Natural killer cell (primary cell): ENCODE measurements around the gene PGF. TPM values are rescaled to one million over a fixed set of nuclear protein-coding genes. Genes with fewer than 3 reads are reported as not detected.
A peak's percentile ranks its signal among the peaks of the same experiment; 100 is the strongest.

ENCODE experiments used
- ATAC-seq, 3 donors: fragments of 150-1000 bp in 2 of 3; fragments of 200-7000 bp in 1 of 3; cut with Tn5 transposase; 1 replicate in 1 of 3; 2 replicates in 2 of 3; pipeline ENCODE4 v1.10.0; 2021; ENCODE audit warnings: mild to moderate bottlenecking in 2 of 3, moderate library complexity in 2 of 3
- DNase-seq, 2 donors: peaks; one replicate each; pipeline versions ENCODE4 v3.0.0 to v3.0.0-alpha.2; 2013 to 2021; ENCODE audit warnings: mixed read lengths in 1 of 2
- H3K27ac ChIP-seq: one replicate; pipeline ENCODE4 v1.5.1; 2013; ENCODE audit warnings: mild to moderate bottlenecking, low read length
- H3K27me3 ChIP-seq: one replicate; pipeline ENCODE4 v1.6.1; 2013; ENCODE audit warnings: low read length; ENCODE audit not compliant: control insufficient read depth, insufficient read depth
- H3K36me3 ChIP-seq: one replicate; pipeline ENCODE4 v1.6.1; 2013; ENCODE audit warnings: low read length; ENCODE audit not compliant: control insufficient read depth, insufficient read depth
- H3K4me1 ChIP-seq: one replicate; pipeline ENCODE4 v1.6.1; 2013; ENCODE audit warnings: low read length; ENCODE audit not compliant: control insufficient read depth, insufficient read depth
- H3K4me3 ChIP-seq: one replicate; pipeline ENCODE4 v1.5.1; 2013; ENCODE audit warnings: low read length
- H3K9me3 ChIP-seq: one replicate; pipeline ENCODE4 v1.6.1; 2013; ENCODE audit warnings: low read length; ENCODE audit not compliant: control insufficient read depth, insufficient read depth
- H3K27ac Mint-ChIP-seq, 2 donors: one replicate each; pipeline ENCODE4 v1.8.0; 2022; ENCODE audit warnings: mild to moderate bottlenecking in 2 of 2, mixed read lengths in 2 of 2, moderate library complexity in 1 of 2
- H3K27me3 Mint-ChIP-seq, 2 donors: one replicate each; pipeline ENCODE4 v1.8.0; 2022; ENCODE audit warnings: low read depth in 2 of 2, mixed read lengths in 2 of 2
- H3K36me3 Mint-ChIP-seq: one replicate; pipeline ENCODE4 v1.8.0; 2022; ENCODE audit warnings: mixed read lengths
- H3K4me1 Mint-ChIP-seq, 2 donors: one replicate each; pipeline ENCODE4 v1.8.0; 2022; ENCODE audit warnings: mixed read lengths in 2 of 2
- H3K4me3 Mint-ChIP-seq: one replicate; pipeline ENCODE4 v1.8.0; 2022; ENCODE audit warnings: mild to moderate bottlenecking, moderate library complexity, mixed read lengths
- H3K9me3 Mint-ChIP-seq, 2 donors: one replicate each; pipeline ENCODE4 v1.8.0; 2022; ENCODE audit warnings: mixed read lengths in 2 of 2
- WGBS: methylation state at CpG from one replicate; pipeline ENCODE4 v1.1.7; 2013; ENCODE audit warnings: missing lambda C conversion rate; ENCODE audit not compliant: insufficient coverage; 5-methylcytosine and 5-hydroxymethylcytosine counted together
- intact Hi-C: fragments of 100-400 bp; cut with micrococcal nuclease; formaldehyde crosslinking; loops from one replicate; pipeline ENCODE4 v1.14.2; 2022
- total RNA-seq, 4 donors: library from RNA; stranded (reverse); fragments of 120-200 nt in 1 of 4; gene quantifications; one replicate each; pipeline versions ENCODE4 v1.2.3 to v1.2.4, GENCODE V29; 2013 to 2022
- TF ChIP-seq, protein P1 (sequence below): fragments of 200-600 bp; IDR thresholded peaks from one replicate; pipeline ENCODE4 v1.8.0; 2022; ENCODE audit warnings: antibody characterized with exemption

PGF gene
- total RNA-seq, 3 donors from 2014 or later (not counting 1 experiment from before 2014, with no cell fraction given): 0.33 to 0.34 TPM; not detected in 1

DNA sequence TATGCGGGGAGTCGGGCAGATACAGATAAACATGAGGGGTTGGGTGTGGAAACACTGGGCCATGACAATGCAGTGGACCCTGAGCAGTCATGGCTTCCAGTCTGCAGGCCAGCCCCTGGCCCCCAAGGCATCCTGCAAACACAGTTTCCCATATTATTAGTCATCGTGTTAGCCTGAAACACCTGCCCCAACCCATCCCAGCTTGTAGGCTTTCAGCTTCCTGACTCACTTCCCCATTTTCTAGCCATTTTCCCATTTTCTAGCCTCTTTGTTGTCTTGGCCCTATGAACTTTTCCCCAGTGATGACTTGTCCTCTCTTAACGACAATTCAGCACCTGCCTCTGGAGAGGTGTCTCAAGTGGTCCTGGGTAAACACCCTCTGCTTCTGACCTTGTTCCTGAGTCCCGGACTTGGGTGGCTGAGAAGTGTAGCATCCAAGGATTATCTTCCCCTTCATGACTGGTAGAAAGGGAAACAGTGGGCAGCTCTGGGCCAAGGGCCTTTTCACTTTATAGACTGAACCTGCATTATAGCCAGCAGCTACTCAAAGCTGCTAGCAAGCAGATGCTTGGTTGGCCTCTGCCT lies 4.3 kb upstream of the PGF start:
- Mint-ChIP-seq H3K27ac (no peak overlapping the region), H3K36me3 (no peaks in the 10 kb centered on the region), H3K27me3 (peaks cover 12 to 18% of the 10 kb centered on the region in 2 donors), H3K4me1 (peaks cover 0 to 17% of the 10 kb centered on the region in 2 donors), H3K9me3 (no peaks in the 10 kb centered on the region), H3K4me3 (no peak overlapping the region)
- Histone ChIP-seq H3K27ac (no peak overlapping the region), H3K36me3 (no peaks in the 10 kb centered on the region), H3K4me3 (no peak overlapping the region), H3K9me3 (no peaks in the 10 kb centered on the region), H3K4me1 (peaks cover 18% of the 10 kb centered on the region), H3K27me3 (peaks cover 6% of the 10 kb centered on the region)
- WGBS: 83% methylated on average over 5 of the region's 5 CpGs
- ATAC-seq: no peak
- DNase-seq: no peak
- intact Hi-C loops: no loop called here
- TF ChIP-seq, protein P1, sequence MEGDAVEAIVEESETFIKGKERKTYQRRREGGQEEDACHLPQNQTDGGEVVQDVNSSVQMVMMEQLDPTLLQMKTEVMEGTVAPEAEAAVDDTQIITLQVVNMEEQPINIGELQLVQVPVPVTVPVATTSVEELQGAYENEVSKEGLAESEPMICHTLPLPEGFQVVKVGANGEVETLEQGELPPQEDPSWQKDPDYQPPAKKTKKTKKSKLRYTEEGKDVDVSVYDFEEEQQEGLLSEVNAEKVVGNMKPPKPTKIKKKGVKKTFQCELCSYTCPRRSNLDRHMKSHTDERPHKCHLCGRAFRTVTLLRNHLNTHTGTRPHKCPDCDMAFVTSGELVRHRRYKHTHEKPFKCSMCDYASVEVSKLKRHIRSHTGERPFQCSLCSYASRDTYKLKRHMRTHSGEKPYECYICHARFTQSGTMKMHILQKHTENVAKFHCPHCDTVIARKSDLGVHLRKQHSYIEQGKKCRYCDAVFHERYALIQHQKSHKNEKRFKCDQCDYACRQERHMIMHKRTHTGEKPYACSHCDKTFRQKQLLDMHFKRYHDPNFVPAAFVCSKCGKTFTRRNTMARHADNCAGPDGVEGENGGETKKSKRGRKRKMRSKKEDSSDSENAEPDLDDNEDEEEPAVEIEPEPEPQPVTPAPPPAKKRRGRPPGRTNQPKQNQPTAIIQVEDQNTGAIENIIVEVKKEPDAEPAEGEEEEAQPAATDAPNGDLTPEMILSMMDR: no peak

DNA sequence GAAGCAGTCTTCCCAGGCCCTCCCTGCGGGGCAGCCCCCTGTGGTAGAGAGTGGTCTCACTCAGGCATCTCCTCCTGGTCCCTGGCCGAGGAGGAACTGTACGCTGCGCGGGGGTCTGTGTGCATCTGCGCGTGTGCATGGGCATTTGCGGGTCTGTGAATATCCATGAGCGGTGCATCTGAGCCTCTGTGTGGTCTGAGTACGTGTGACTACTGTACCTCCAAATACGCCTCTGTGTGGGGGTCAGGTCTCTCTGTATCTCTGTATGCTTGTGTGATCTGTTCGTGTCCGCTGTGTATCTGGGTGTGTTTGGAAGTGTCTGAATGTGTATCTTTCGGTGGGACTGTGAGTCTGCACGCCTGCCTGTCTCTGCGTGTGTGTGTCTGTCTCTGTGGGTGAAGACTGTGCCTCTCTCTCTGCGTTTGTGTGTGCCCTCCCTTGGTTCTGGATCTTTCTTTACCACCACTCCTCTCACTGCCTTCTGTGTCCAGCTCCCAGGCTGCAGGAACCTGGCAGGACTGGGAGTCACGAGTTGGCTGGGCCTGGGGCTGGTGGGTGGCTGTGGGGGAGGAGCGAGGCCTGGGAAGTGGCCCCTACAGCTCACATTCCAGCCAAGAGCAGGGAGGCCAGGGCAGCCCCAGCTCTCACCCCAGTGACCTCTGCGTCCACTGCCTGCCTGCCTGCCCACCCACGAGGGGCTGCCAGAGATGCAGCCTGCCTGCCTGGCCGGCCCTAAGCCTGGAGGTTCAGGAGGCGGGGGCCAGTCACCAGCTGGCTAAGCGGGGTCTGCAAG lies 1.1 kb upstream of the PGF start:
- ATAC-seq: no peak
- Mint-ChIP-seq H3K27me3 (peaks cover 0 to 7% of the 10 kb centered on the region in 2 donors), H3K9me3 (no peaks in the 10 kb centered on the region), H3K36me3 (no peaks in the 10 kb centered on the region), H3K4me1 (no peaks in the 10 kb centered on the region), H3K27ac (no peak overlapping the region), H3K4me3 (peak overlapping the region; percentile 5)
- WGBS: 95% methylated on average over 21 of the region's 24 CpGs
- H3K27ac ChIP-seq: no peak overlapping the region
- no peaks in the 10 kb centered on the region for H3K9me3 ChIP-seq
- no peak for DNase-seq
- H3K4me3 ChIP-seq: no peak overlapping the region
- no peaks in the 10 kb centered on the region for H3K36me3 ChIP-seq
- H3K27me3 ChIP-seq: peaks cover 8% of the 10 kb centered on the region
- intact Hi-C loops: no loop called here
- TF ChIP-seq, protein P1: no peak
- peaks cover 10% of the 10 kb centered on the region for H3K4me1 ChIP-seq

DNA sequence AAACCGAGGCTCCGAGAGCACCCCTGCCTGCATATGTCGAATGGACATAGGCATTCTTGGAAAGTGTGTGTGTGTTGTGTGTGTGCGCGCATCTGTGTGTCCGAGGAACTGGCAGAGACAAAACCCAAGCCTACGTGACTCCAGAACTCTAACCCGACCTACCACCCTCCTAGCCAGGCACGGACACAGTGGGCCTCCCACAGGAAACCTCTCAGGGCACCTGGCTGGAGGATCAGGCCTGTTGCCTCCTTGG lies 556 bp upstream of the PGF start:
- Histone ChIP-seq H3K27me3 (peaks cover 8% of the 10 kb centered on the region), H3K4me1 (peaks cover 10% of the 10 kb centered on the region), H3K27ac (no peak overlapping the region), H3K4me3 (no peak overlapping the region), H3K36me3 (no peaks in the 10 kb centered on the region), H3K9me3 (no peaks in the 10 kb centered on the region)
- TF ChIP-seq, protein P1: no peak
- intact Hi-C loops: no loop called here
- Mint-ChIP-seq H3K27me3 (peaks cover 0 to 5% of the 10 kb centered on the region in 2 donors), H3K4me3 (peak overlapping the region; percentile 50), H3K9me3 (no peaks in the 10 kb centered on the region), H3K4me1 (no peaks in the 10 kb centered on the region), H3K27ac (no peak overlapping the region), H3K36me3 (no peaks in the 10 kb centered on the region)
- WGBS: 98% methylated on average over 9 of the region's 9 CpGs
- DNase-seq (no peak), ATAC-seq (no peak)

DNA sequence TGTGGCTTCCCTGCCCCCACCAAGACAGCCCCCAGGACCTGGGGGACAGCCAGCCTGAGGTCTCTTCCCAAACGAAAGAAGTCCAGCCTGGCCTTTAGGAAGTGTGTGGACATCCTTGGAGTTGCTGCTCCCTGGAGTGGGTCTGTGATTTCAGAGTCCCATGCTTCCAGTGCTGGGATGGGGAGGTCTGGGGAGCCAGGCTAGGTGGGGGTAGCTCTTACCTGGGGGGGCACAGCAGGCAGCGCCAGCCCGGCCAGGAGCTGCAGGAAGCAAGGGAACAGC lies 509 bp downstream of the PGF start:
- TF ChIP-seq, protein P1: no peak
- Mint-ChIP-seq H3K27ac (no peak overlapping the region), H3K9me3 (no peaks in the 10 kb centered on the region), H3K27me3 (peaks cover 0 to 5% of the 10 kb centered on the region in 2 donors), H3K36me3 (no peaks in the 10 kb centered on the region), H3K4me1 (no peaks in the 10 kb centered on the region), H3K4me3 (peak overlapping the region; percentile 71)
- DNase-seq: no peak
- Histone ChIP-seq H3K36me3 (no peaks in the 10 kb centered on the region), H3K4me1 (peaks cover 10% of the 10 kb centered on the region), H3K4me3 (peak overlapping the region; percentile 15), H3K27ac (no peak overlapping the region), H3K27me3 (peaks cover 8% of the 10 kb centered on the region), H3K9me3 (no peaks in the 10 kb centered on the region)
- WGBS: 3% methylated on average over 3 of the region's 3 CpGs
- intact Hi-C loops: no loop called here
- ATAC-seq: no peak
